HG02759 (cell line): ENCODE data around the gene ZNF142.

Experiments
- ATAC-seq: cut with Tn5 transposase; IDR thresholded peaks from one replicate; pipeline ENCODE4 v1.9.1; 2021; ENCODE audit warnings: mild to moderate bottlenecking, moderate library complexity; ENCODE audit not compliant: unreplicated experiment

Gene ZNF142

DNA sequence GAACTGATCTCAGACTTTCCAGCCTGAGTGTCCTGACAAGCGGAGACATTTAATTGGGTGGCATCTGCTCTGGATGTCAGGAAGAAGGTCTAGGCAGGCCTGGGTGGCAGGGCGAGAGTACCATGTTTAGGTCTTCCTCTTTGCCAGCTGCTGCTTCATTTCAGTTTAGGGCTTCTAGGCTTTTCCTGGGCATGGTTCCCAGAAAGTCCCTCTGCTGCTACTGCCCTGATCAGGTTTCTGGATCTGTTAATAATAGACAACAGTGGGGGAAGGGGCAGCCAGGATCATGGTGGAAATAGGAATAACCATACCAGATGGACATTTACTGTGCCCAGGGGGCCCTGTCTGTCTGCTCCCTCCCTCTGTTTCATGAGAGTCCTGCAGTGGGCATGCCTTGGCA, 54.0 kb downstream of the ZNF142 start:
- no peak for ATAC-seq
